ENCODE measurements around the gene HECTD4.

- TF ChIP-seq ZNF274 (IDR thresholded peaks at IDR 0.05; ENCODE audit: low read depth, low read length) (no peak), YY1 (IDR thresholded peaks at IDR 0.05; ENCODE audit: insufficient read depth, insufficient read length) (no peak)
These were observed 189.8 kb downstream of the HECTD4 start for GRCh38 chr12:112192475-112192874.

Data from NT2/D1 (cell line).